Karpas-422 (cell line): ENCODE results near the gene IL16. TPM values are rescaled to one million over a fixed set of nuclear protein-coding genes. Genes with fewer than 3 reads are reported as not detected.
A peak's percentile ranks its signal among the peaks of the same experiment; 100 is the strongest.

Source experiments
- DNase-seq: peaks from one replicate; pipeline ENCODE4 v3.0.0-alpha.2; 2015
- H2AFZ ChIP-seq: fragments of 200-600 bp; sonication (generic); 2 replicates; pipeline ENCODE4 v1.6.1; 2014; ENCODE audit warnings: antibody characterized with exemption, low read length, mixed read lengths
- H3K27ac ChIP-seq: fragments of 200-600 bp; sonication (generic); 2 replicates; pipeline ENCODE4 v1.5.1; 2014; ENCODE audit warnings: mild to moderate bottlenecking, low read length, moderate library complexity
- H3K27me3 ChIP-seq: fragments of 200-600 bp; sonication (generic); 2 replicates; pipeline ENCODE4 v1.6.1; 2014; ENCODE audit warnings: low read length, mixed read lengths
- H3K36me3 ChIP-seq: fragments of 200-600 bp; sonication (generic); 2 replicates; pipeline ENCODE4 v1.6.1; 2014; ENCODE audit warnings: low read length, mixed read lengths; ENCODE audit not compliant: insufficient read depth
- H3K4me1 ChIP-seq: fragments of 200-600 bp; sonication (generic); 2 replicates; pipeline ENCODE4 v1.6.1; 2014; ENCODE audit warnings: mild to moderate bottlenecking, low read length, mixed read lengths
- H3K4me2 ChIP-seq: fragments of 200-600 bp; sonication (generic); 2 replicates; pipeline ENCODE4 v1.6.1; 2014; ENCODE audit warnings: low read length, low read depth, mild to moderate bottlenecking; ENCODE audit not compliant: poor library complexity, severe bottlenecking
- H3K4me3 ChIP-seq: fragments of 200-600 bp; sonication (generic); 2 replicates; pipeline ENCODE4 v1.5.1; 2014; ENCODE audit warnings: mild to moderate bottlenecking, antibody characterized with exemption, low read length, mixed read lengths
- H3K79me2 ChIP-seq: fragments of 200-600 bp; sonication (generic); 2 replicates; pipeline ENCODE4 v1.6.1; 2014; ENCODE audit warnings: mild to moderate bottlenecking, low read length, mixed read lengths
- H3K9ac ChIP-seq: fragments of 200-600 bp; sonication (generic); 2 replicates; pipeline ENCODE4 v1.6.0; 2014; ENCODE audit warnings: low read length
- H3K9me2 ChIP-seq: fragments of 200-600 bp; sonication (generic), shearing (Covaris generic); replicated peaks from 2 replicates; pipeline ENCODE4 v1.6.0; 2014; ENCODE audit warnings: mild to moderate bottlenecking, low read length, moderate library complexity; ENCODE audit not compliant: insufficient read depth
- H3K9me3 ChIP-seq: fragments of 300-700, 200-600 bp; sonication (generic); 2 replicates; pipeline ENCODE4 v1.6.1; 2014; ENCODE audit warnings: low read length, mixed read lengths
- H4K20me1 ChIP-seq: fragments of 200-600 bp; sonication (generic); 2 replicates; pipeline ENCODE4 v1.6.1; 2014; ENCODE audit warnings: mild to moderate bottlenecking, antibody characterized with exemption, low read length, low read depth; ENCODE audit not compliant: insufficient read depth
- total RNA-seq: library from RNA; depleted of rRNA; stranded (reverse); fragments of >200 nt; shearing (Covaris generic); gene quantifications from 2 replicates; pipeline ENCODE4 v1.2.3, GENCODE V29; 2014; ENCODE audit warnings: low replicate concordance

IL16 gene
- total RNA-seq, 1 experiment from 2014 or later: 3.3 TPM

- Histone ChIP-seq H3K4me3 (no peak overlapping the region), H3K36me3 (no peaks in the 10 kb centered on the region), H3K4me1 (no peaks in the 10 kb centered on the region), H3K9ac (no peak overlapping the region), H3K9me3 (peaks cover 5% of the 10 kb centered on the region; the same call in 1 of the 2 replicates), H3K9me2 (no peaks in the 10 kb centered on the region), H4K20me1 (no peaks in the 10 kb centered on the region), H3K79me2 (no peaks in the 10 kb centered on the region), H3K27me3 (no peaks in the 10 kb centered on the region; the same call in 1 of the 2 replicates), H3K27ac (no peak overlapping the region), H3K4me2 (no peak overlapping the region), H2AFZ (no peak overlapping the region)
- DNase-seq: peak; percentile 87
These were observed 78.4 kb downstream of the IL16 start for GRCh38 chr15:81274931-81275707.

DNA sequence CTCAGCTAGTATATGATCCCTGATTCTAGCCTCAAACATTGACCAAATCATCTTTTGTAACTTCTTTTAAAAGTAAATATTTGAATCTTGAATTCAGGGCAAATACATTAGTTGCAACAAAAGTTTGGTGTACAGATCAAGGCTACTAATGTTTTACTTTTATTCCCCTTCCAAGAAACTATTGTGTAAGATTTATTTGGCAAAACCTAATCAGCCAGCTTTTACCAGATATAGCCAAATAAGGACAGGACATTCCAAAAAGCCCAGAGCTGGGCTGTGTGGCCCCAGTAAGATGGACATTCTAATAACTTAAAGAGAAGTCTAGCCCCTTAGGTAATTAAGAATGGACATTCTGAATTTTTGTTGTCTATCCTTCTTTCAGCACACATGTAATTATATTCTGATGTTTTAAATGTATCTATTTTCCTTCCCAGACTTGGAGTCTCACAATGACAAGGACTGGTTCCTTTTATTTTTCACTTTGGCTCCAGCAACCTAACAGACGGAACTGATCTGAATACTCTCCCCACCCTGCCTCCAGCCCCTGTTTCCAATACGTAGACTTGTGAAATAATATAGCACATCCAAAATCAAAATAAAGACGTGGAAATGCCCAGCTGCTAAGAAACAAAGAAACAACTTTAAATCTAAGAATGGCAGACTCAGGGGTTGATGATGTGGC is 79.2 kb downstream of the IL16 start:
- Histone ChIP-seq H3K27me3 (no peaks in the 10 kb centered on the region; the same call in 1 of the 2 replicates), H3K4me1 (no peaks in the 10 kb centered on the region), H3K9ac (no peak overlapping the region), H3K9me2 (no peaks in the 10 kb centered on the region), H2AFZ (no peak overlapping the region), H3K9me3 (peaks cover 5% of the 10 kb centered on the region; the same call in 1 of the 2 replicates), H3K36me3 (no peaks in the 10 kb centered on the region), H3K4me3 (no peak overlapping the region), H4K20me1 (no peaks in the 10 kb centered on the region), H3K79me2 (no peaks in the 10 kb centered on the region), H3K27ac (no peak overlapping the region), H3K4me2 (no peak overlapping the region)
- no peak for DNase-seq

DNA sequence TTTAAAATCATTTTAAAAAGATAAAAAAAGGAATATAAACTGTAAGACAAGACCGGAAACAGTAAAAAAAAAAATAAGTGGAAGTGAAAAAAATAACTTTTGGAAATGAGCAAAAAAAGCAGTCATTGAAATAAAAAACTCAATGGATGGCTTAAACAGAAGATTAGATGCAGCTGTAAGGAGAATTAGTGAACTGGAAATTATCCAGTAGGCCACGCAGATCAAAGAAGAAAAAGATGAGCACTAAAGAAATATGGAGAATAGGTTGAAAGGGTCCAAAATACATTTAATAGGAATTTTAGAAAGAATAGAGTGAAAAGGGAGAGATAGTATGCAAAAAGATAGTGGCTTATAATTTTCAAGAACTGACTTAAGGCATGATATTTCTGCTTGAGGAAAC is 80.3 kb downstream of the IL16 start:
- no peaks in the 10 kb centered on the region; the same call in 1 of the 2 replicates for H3K27me3 ChIP-seq
- H3K9me2 ChIP-seq: no peaks in the 10 kb centered on the region
- no peaks in the 10 kb centered on the region for H3K79me2 ChIP-seq
- H2AFZ ChIP-seq: no peak overlapping the region
- peaks cover 5% of the 10 kb centered on the region; the same call in 1 of the 2 replicates for H3K9me3 ChIP-seq
- H3K9ac ChIP-seq: no peak overlapping the region
- H3K4me1 ChIP-seq: no peaks in the 10 kb centered on the region
- no peak overlapping the region for H3K4me3 ChIP-seq
- H3K27ac ChIP-seq: no peak overlapping the region
- DNase-seq: no peak
- no peaks in the 10 kb centered on the region for H4K20me1 ChIP-seq
- no peaks in the 10 kb centered on the region for H3K36me3 ChIP-seq
- no peak overlapping the region for H3K4me2 ChIP-seq

DNA sequence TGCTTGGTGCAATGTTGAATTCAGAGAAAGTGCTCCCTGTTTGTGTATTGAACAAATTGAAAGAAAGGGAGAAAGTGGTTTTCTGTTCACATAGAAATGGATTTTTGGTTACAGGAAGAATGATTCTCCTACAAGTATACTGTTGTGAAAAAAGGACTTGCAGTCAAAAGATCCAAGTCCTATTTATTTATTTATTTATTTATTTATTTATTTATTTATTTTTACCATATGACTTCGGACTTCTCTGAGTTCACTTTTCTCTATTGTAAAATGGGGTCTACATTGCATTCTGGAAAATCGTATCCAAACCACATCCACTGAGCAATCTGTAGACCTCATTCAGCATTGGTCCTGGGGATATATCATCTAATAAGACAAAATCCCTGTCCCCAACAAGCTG is 81.2 kb downstream of the IL16 start:
- no peaks in the 10 kb centered on the region; the same call in 1 of the 2 replicates for H3K27me3 ChIP-seq
- no peak overlapping the region for H3K9ac ChIP-seq
- H2AFZ ChIP-seq: no peak overlapping the region
- H3K79me2 ChIP-seq: no peaks in the 10 kb centered on the region
- no peak overlapping the region for H3K4me2 ChIP-seq
- no peak for DNase-seq
- peaks cover 5% of the 10 kb centered on the region; the same call in 1 of the 2 replicates for H3K9me3 ChIP-seq
- H3K27ac ChIP-seq: no peak overlapping the region
- H3K36me3 ChIP-seq: no peaks in the 10 kb centered on the region
- no peaks in the 10 kb centered on the region for H3K9me2 ChIP-seq
- H4K20me1 ChIP-seq: no peaks in the 10 kb centered on the region
- no peaks in the 10 kb centered on the region for H3K4me1 ChIP-seq
- H3K4me3 ChIP-seq: no peak overlapping the region

GRCh38 chr15:81278306-81279029 is 81.8 kb downstream of the IL16 start:
- DNase-seq: no peak
- H3K4me2 ChIP-seq: no peak overlapping the region
- no peaks in the 10 kb centered on the region for H4K20me1 ChIP-seq
- no peaks in the 10 kb centered on the region; the same call in 1 of the 2 replicates for H3K27me3 ChIP-seq
- no peak overlapping the region for H3K27ac ChIP-seq
- H3K9me2 ChIP-seq: no peaks in the 10 kb centered on the region
- H3K79me2 ChIP-seq: no peaks in the 10 kb centered on the region
- no peaks in the 10 kb centered on the region for H3K36me3 ChIP-seq
- H3K4me3 ChIP-seq: no peak overlapping the region
- H2AFZ ChIP-seq: no peak overlapping the region
- no peak overlapping the region for H3K9ac ChIP-seq
- peaks cover 5% of the 10 kb centered on the region; the same call in 1 of the 2 replicates for H3K9me3 ChIP-seq
- no peaks in the 10 kb centered on the region for H3K4me1 ChIP-seq

DNA sequence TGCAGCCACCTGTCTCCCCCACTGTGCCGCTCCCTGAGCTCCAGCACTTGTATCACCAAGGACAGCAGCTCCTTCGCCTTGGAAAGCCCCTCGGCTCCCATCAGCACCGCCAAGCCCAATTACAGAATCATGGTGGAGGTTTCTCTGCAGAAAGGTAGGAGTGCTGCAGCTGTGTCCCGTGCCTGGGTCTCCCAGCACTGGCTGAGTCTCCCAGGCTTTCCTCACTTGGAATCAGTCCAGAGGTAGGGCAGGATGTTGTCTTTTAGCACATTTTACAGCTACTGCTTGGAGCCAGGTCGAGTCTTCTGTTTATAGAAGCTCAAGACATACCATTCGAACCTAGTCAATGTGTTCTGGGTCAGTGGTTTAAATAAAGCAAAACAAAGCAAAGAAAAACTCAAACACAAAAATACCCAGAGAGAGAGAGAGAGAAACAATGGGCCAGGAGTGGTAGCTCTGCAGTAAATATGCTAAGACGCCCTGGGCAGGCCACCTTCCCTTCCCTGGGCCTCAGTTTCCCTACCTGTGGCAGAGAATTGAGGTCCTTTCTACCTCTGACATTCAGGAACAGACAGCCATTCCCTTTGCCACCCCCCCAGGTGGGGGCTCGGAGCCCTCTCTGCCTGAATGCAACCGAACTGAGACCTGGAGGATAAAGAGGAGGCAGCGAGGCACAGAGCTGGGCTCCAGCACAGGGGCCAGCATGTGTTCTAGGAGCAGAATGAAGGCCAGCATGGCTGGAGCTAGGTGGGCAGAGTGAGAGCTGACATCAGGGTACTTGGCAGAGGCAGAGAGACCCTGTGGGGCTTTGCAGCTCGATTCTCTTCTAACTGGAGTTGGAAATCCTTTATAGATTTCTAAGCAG is 83.2 kb downstream of the IL16 start:
- Histone ChIP-seq H3K79me2 (no peaks in the 10 kb centered on the region), H3K9ac (no peak overlapping the region), H3K4me3 (no peak overlapping the region), H3K36me3 (no peaks in the 10 kb centered on the region), H3K4me1 (no peaks in the 10 kb centered on the region), H3K9me3 (peaks cover 5% of the 10 kb centered on the region; the same call in 1 of the 2 replicates), H3K27me3 (no peaks in the 10 kb centered on the region; the same call in 1 of the 2 replicates), H3K4me2 (no peak overlapping the region), H2AFZ (no peak overlapping the region), H3K27ac (no peak overlapping the region), H4K20me1 (no peaks in the 10 kb centered on the region), H3K9me2 (no peaks in the 10 kb centered on the region)
- no peak for DNase-seq

GRCh38 chr15:81280696-81281455 is 84.2 kb downstream of the IL16 start:
- no peak overlapping the region for H3K4me2 ChIP-seq
- H3K36me3 ChIP-seq: no peaks in the 10 kb centered on the region
- DNase-seq: no peak
- H3K27me3 ChIP-seq: no peaks in the 10 kb centered on the region; the same call in 1 of the 2 replicates
- no peaks in the 10 kb centered on the region for H3K4me1 ChIP-seq
- H3K79me2 ChIP-seq: no peaks in the 10 kb centered on the region
- no peak overlapping the region for H2AFZ ChIP-seq
- H3K4me3 ChIP-seq: no peak overlapping the region
- no peaks in the 10 kb centered on the region for H4K20me1 ChIP-seq
- H3K9ac ChIP-seq: no peak overlapping the region
- H3K27ac ChIP-seq: no peak overlapping the region
- H3K9me3 ChIP-seq: peaks cover 5% of the 10 kb centered on the region; the same call in 1 of the 2 replicates
- no peaks in the 10 kb centered on the region for H3K9me2 ChIP-seq
